NCI-H2107 (cell line): Measurements from ENCODE around the gene PRDX2.

Experiments
- DNase-seq: peaks from one replicate; lab custom pipeline; 2025; lab: John Stamatoyannopoulos, UW

The PRDX2 gene

GRCh38 chr19:12792051-12792852 is 9.3 kb downstream of the PRDX2 start:
- DNase-seq, result peak; percentile 54

GRCh38 chr19:12791345-12792050 is 10.1 kb downstream of the PRDX2 start, which contains the start of gene JUNB:
Gene JUNB, plus strand, starts transcription at chr19:12791486. Its CDS starts 286 bp downstream, at chr19:12791772.
- DNase-seq, result peak; percentile 82

GRCh38 chr19:12790628-12791344 is 10.8 kb downstream of the PRDX2 start:
- DNase-seq, result no peak

GRCh38 chr19:12789904-12790619 is 11.5 kb downstream of the PRDX2 start:
- peak; percentile 88 for DNase-seq

- no peak for DNase-seq
Observed at GRCh38 chr19:12789098-12789903, 12.3 kb downstream of the PRDX2 start.

- DNase-seq, result no peak
Observed at GRCh38 chr19:12788682-12789097, 12.9 kb downstream of the PRDX2 start.

GRCh38 chr19:12788042-12788681 is 13.4 kb downstream of the PRDX2 start:
- DNase-seq, result no peak

GRCh38 chr19:12787458-12787857 is 14.1 kb downstream of the PRDX2 start:
- DNase-seq, result no peak

- no peak for DNase-seq
Observed at GRCh38 chr19:12786952-12787351, 14.6 kb downstream of the PRDX2 start.

- DNase-seq, result no peak
Observed at GRCh38 chr19:12786141-12786870, 15.3 kb downstream of the PRDX2 start.

- no peak for DNase-seq
Observed at GRCh38 chr19:12785431-12786031, 16.1 kb downstream of the PRDX2 start.

- DNase-seq, result no peak
Observed at GRCh38 chr19:12784871-12785430, 16.6 kb downstream of the PRDX2 start.

- no peak for DNase-seq
Observed at GRCh38 chr19:12784394-12784870, 17.2 kb downstream of the PRDX2 start.

GRCh38 chr19:12783849-12784393 is 17.7 kb downstream of the PRDX2 start:
- DNase-seq, result no peak

GRCh38 chr19:12783291-12783848 is 18.2 kb downstream of the PRDX2 start:
- DNase-seq, result no peak

GRCh38 chr19:12782424-12783290 is 18.9 kb downstream of the PRDX2 start:
- peak; percentile 43 for DNase-seq

GRCh38 chr19:12782174-12782423 is 19.5 kb downstream of the PRDX2 start:
- DNase-seq, result no peak
